ENCODE results near the gene SELP.

The SELP gene

DNA sequence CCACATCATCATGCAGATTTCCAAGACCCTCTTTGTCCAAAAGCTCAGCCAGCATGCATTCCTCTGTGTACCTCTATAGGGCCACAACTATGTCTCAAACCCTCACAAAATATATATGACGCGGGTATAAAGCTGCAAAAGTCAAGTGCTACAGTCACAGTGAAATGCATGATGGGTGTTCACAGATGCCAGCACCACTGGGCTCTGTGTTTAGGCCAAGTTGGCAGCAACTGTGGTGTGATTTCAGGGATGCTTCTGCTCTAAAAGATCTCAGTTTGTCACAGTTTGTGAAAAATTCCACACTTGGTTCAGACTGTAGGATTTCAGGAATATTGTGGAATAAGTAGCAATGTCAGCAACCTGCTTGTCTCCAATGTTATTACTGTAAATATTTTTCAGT lies 23.9 kb upstream of the SELP start:
- no peak overlapping the region for H3K4me3 ChIP-seq (replicated peaks in 1 of 2; ENCODE audit: low read depth in 2 of 2, low read length in 2 of 2)
- TF ChIP-seq, protein P1, sequence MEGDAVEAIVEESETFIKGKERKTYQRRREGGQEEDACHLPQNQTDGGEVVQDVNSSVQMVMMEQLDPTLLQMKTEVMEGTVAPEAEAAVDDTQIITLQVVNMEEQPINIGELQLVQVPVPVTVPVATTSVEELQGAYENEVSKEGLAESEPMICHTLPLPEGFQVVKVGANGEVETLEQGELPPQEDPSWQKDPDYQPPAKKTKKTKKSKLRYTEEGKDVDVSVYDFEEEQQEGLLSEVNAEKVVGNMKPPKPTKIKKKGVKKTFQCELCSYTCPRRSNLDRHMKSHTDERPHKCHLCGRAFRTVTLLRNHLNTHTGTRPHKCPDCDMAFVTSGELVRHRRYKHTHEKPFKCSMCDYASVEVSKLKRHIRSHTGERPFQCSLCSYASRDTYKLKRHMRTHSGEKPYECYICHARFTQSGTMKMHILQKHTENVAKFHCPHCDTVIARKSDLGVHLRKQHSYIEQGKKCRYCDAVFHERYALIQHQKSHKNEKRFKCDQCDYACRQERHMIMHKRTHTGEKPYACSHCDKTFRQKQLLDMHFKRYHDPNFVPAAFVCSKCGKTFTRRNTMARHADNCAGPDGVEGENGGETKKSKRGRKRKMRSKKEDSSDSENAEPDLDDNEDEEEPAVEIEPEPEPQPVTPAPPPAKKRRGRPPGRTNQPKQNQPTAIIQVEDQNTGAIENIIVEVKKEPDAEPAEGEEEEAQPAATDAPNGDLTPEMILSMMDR (IDR thresholded peaks at IDR 0.05; ENCODE audit: low read depth, low read length): no peak
- no peak for DNase-seq (ENCODE audit: low read depth in 2 of 2)

DNA sequence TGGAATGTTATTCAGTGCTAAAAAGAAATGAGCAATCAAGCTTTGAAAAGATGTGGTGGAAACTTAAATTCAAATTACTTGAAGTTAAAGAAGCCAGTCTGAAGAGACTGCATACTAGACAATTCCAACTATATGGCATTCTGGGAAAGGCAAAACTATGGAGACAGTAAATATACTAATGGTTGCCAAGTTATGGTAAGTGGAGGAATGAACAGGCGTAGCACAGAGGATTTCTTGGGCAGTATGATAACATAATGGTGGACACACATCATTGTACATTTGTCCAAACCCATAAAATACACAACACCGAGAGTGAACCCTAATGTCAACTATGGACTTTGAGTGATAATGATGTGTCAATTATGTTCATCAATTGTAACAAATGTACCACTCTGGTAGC lies 21.1 kb upstream of the SELP start:
- DNase-seq (ENCODE audit: low read depth in 2 of 2): no peak
- H3K4me3 ChIP-seq (replicated peaks in 1 of 2; ENCODE audit: low read depth in 2 of 2, low read length in 2 of 2): no peak overlapping the region
- TF ChIP-seq, protein P1 (IDR thresholded peaks at IDR 0.05; ENCODE audit: low read depth, low read length): no peak

DNA sequence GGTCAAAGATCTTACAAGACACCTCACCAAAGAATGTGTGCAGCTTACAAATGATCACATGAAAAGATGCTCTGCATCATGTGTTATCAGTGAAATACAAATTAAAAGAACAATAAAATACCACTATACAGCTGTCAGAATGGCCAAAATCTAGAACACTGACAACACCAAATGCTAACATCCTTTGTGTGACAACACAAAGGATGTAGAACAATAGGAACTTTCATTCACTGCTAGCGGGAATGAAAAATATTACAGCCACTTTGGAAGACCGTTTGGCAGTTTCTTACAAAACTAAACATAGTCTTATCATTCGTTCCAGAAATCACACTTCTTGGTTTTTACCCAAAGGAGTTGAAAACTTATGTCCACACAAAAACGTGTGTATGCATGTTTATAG lies 20.6 kb upstream of the SELP start:
- H3K4me3 ChIP-seq (replicated peaks in 1 of 2; ENCODE audit: low read depth in 2 of 2, low read length in 2 of 2): no peak overlapping the region
- TF ChIP-seq, protein P1 (IDR thresholded peaks at IDR 0.05; ENCODE audit: low read depth, low read length): no peak
- DNase-seq (ENCODE audit: low read depth in 2 of 2): peak in 1 of 2 donors; percentile 6

DNA sequence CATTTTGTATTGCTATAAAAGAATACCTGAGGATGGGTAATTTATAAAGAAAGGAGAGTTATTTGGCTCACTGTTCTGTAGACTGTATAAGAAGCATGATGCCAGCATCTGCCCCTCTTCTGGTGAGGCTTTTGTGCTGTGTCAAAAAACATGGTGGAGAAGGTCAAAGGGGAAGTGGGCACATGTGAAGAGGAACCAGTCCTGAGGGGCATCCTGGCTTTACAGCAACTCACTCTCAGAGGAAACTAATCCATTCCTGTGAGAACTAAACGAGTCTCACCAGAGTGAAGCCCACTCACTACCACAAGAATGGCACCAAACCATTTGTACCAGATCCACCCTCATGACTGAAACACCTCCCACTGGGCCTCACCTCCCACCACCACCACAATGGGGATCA lies 18.8 kb upstream of the SELP start:
- TF ChIP-seq, protein P1 (IDR thresholded peaks at IDR 0.05; ENCODE audit: low read depth, low read length): no peak
- DNase-seq (ENCODE audit: low read depth in 2 of 2): no peak
- H3K4me3 ChIP-seq (replicated peaks in 1 of 2; ENCODE audit: low read depth in 2 of 2, low read length in 2 of 2): no peak overlapping the region

DNA sequence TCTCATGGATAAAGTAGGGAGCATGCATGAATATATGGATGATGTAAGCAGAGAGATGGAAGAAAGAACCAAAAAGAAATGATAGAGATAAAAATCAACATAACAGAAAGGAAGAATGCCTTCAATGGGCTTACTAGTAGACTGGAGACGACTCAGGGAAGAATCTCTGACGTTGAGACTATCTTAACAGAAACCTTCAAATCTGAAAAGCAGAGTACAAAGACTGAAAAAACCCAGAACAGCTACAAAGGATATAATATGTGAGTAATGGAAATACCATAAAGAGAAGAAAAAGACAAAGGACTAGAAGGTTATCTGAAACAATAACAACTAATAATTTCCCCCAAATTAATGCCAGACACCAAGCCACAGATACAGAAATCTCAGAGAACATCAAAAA lies 18.3 kb upstream of the SELP start:
- no peak overlapping the region for H3K4me3 ChIP-seq (replicated peaks in 1 of 2; ENCODE audit: low read depth in 2 of 2, low read length in 2 of 2)
- TF ChIP-seq, protein P1 (IDR thresholded peaks at IDR 0.05; ENCODE audit: low read depth, low read length): no peak
- DNase-seq (ENCODE audit: low read depth in 2 of 2): no peak

DNA sequence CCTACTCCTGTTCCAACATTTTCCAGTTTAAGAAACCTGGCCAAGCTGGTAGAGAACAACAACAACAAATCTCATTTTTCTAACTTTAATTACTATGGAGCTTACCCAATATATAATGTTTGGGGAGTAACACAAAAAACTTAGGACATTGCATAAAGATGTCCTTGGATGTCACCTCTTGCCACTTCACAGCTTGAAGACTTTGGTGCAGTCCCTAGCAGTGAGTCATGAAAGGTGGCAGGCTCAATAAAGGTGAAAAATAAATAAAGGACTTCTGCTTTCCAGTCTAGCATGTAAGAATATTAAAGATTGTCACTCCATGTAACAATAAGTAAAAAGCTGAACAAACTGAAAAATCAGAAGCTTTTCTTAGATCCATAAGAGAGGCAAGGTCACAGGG lies 17.6 kb upstream of the SELP start:
- DNase-seq (ENCODE audit: low read depth in 2 of 2): no peak
- no peak overlapping the region for H3K4me3 ChIP-seq (replicated peaks in 1 of 2; ENCODE audit: low read depth in 2 of 2, low read length in 2 of 2)
- TF ChIP-seq, protein P1 (IDR thresholded peaks at IDR 0.05; ENCODE audit: low read depth, low read length): no peak

DNA sequence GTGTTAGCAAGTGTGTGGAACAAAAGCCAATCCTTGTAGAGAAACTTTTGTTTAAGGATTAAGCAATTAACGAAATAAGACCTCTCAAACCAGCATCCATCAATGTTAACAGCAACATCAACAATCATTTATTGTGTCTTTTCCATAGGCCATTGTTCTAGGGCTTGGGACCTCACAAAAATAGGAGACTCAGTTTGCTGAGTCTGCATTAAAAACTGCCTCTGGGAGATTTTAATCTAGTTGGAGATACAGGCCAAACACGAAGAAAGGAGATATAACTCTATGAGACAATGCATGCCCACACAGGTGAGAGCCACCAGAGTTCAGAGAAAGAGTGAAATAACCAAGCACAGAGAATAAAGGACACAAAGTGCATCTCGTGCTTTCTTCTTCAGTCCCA lies 14.4 kb upstream of the SELP start:
- DNase-seq (ENCODE audit: low read depth in 2 of 2): no peak
- no peak overlapping the region for H3K4me3 ChIP-seq (replicated peaks in 1 of 2; ENCODE audit: low read depth in 2 of 2, low read length in 2 of 2)
- TF ChIP-seq, protein P1 (IDR thresholded peaks at IDR 0.05; ENCODE audit: low read depth, low read length): no peak
